Measurements from ENCODE around the gene CLIC3. TPM values are rescaled to one million over a fixed set of nuclear protein-coding genes. Genes with fewer than 3 reads are reported as not detected.

Gene CLIC3
- total RNA-seq, 2 experiments from 2014 or later, result not detected

- Histone ChIP-seq H3K4me2 (ENCODE audit: low read length) (no peak overlapping the region), H3K9me2 (ENCODE audit: insufficient read depth, low read length) (no peaks in the 10 kb centered on the region), H3K4me3 (ENCODE audit: low read depth, low read length, poor library complexity, severe bottlenecking) (no peak overlapping the region), H3K9me3 (ENCODE audit: low read length) (no peaks in the 10 kb centered on the region), H3K4me1 (ENCODE audit: insufficient read depth, low read length, poor library complexity, severe bottlenecking) (no peaks in the 10 kb centered on the region), H3K27ac (ENCODE audit: low read depth, low read length, poor library complexity, severe bottlenecking) (no peak overlapping the region), H3K79me2 (ENCODE audit: insufficient read depth, low read depth, low read length) (no peaks in the 10 kb centered on the region), H4K20me1 (ENCODE audit: insufficient read depth, low read length) (no peaks in the 10 kb centered on the region), H2AFZ (ENCODE audit: low read length) (no peak overlapping the region), H3K36me3 (ENCODE audit: insufficient read depth, low read length) (no peaks in the 10 kb centered on the region)
- ChIA-PET CTCF (ENCODE audit: unreplicated experiment) (interaction anchor here (0.6 kb wide), 1 partner anchor 22 kb away, joined by 5 read pairs; no protein-coding TSS in a partner anchor), POLR2A (no interaction called here)
- intact Hi-C loops (cut with micrococcal nuclease; ENCODE audit: unreplicated experiment), result no loop called here
- no peak for DNase-seq (ENCODE audit: low spot score)
- no TSS peak for BruUV-seq (replicated peaks)
- no peak for TF ChIP-seq CTCF (conservative IDR thresholded peaks at IDR 0.05; ENCODE audit: low read length)
- TF ChIP-seq EZH2phosphoT487 (IDR thresholded peaks at IDR 0.05; ENCODE audit: borderline replicate concordance, low read depth, low read length), result no peak
Measured at GRCh38 chr9:136977649-136978072, 18.7 kb downstream of the CLIC3 start.

GRCh38 chr9:136977223-136977622, 19.1 kb downstream of the CLIC3 start, which contains the start of gene PTGDS:
Gene PTGDS (plus strand): TSS chr9:136977504. CDS start chr9:136977579, 75 bp downstream.
- no peak within 1 kb of the TSS for H2AFZ ChIP-seq (ENCODE audit: low read length)
- BruUV-seq (replicated peaks), result no TSS peak
- no peak for TF ChIP-seq CTCF (conservative IDR thresholded peaks at IDR 0.05; ENCODE audit: low read length)
- no peak for TF ChIP-seq EZH2phosphoT487 (IDR thresholded peaks at IDR 0.05; ENCODE audit: borderline replicate concordance, low read depth, low read length)

GRCh38 chr9:136975644-136976043, 20.7 kb downstream of the CLIC3 start:
- no peaks in the 10 kb centered on the region for H3K9me2 ChIP-seq (ENCODE audit: insufficient read depth, low read length)
- TF ChIP-seq CTCF (conservative IDR thresholded peaks at IDR 0.05; ENCODE audit: low read length) (peak; percentile 59), EZH2phosphoT487 (IDR thresholded peaks at IDR 0.05; ENCODE audit: borderline replicate concordance, low read depth, low read length) (no peak)
- H3K9me3 ChIP-seq (ENCODE audit: low read length), result no peaks in the 10 kb centered on the region
- CTCF ChIA-PET (ENCODE audit: unreplicated experiment), result interaction anchor here (0.6 to 1.1 kb wide), 2 partner anchors 23 to 92 kb away, joined by 4 to 9 read pairs; no protein-coding TSS in a partner anchor
- no peaks in the 10 kb centered on the region for H4K20me1 ChIP-seq (ENCODE audit: insufficient read depth, low read length)
- no peak overlapping the region for H2AFZ ChIP-seq (ENCODE audit: low read length)
- no TSS peak for BruUV-seq (replicated peaks)
- DNase-seq (ENCODE audit: low spot score), result peak; percentile 28
- no peaks in the 10 kb centered on the region for H3K36me3 ChIP-seq (ENCODE audit: insufficient read depth, low read length)
- H3K4me3 ChIP-seq (ENCODE audit: low read depth, low read length, poor library complexity, severe bottlenecking), result no peak overlapping the region
- intact Hi-C loops (cut with micrococcal nuclease; ENCODE audit: unreplicated experiment), result no loop called here
- POLR2A ChIA-PET, result interaction anchor here (0.6 kb wide), 1 partner anchor 59 kb away, joined by 3 read pairs; no protein-coding TSS in a partner anchor
- no peak overlapping the region for H3K27ac ChIP-seq (ENCODE audit: low read depth, low read length, poor library complexity, severe bottlenecking)
- no peak overlapping the region for H3K4me2 ChIP-seq (ENCODE audit: low read length)
- H3K4me1 ChIP-seq (ENCODE audit: insufficient read depth, low read length, poor library complexity, severe bottlenecking), result no peaks in the 10 kb centered on the region
- H3K79me2 ChIP-seq (ENCODE audit: insufficient read depth, low read depth, low read length), result no peaks in the 10 kb centered on the region

More at GRCh38 chr9:136977223-136977622, 19.1 kb downstream of the CLIC3 start, which contains the start of gene PTGDS:
- no peak for DNase-seq (ENCODE audit: low spot score)
- no peaks in the 10 kb centered on the region for H3K4me1 ChIP-seq (ENCODE audit: insufficient read depth, low read length, poor library complexity, severe bottlenecking)
- ChIA-PET POLR2A (no interaction called here), CTCF (ENCODE audit: unreplicated experiment) (no interaction called here)
- no peak within 1 kb of the TSS for H3K27ac ChIP-seq (ENCODE audit: low read depth, low read length, poor library complexity, severe bottlenecking)
- H3K36me3 ChIP-seq (ENCODE audit: insufficient read depth, low read length), result no peaks in the 10 kb centered on the region
- H3K9me3 ChIP-seq (ENCODE audit: low read length), result no peaks in the 10 kb centered on the region
- intact Hi-C loops (cut with micrococcal nuclease; ENCODE audit: unreplicated experiment), result no loop called here
- H3K4me2 ChIP-seq (ENCODE audit: low read length), result no peak within 1 kb of the TSS
- no peaks in the 10 kb centered on the region for H3K9me2 ChIP-seq (ENCODE audit: insufficient read depth, low read length)
- no peaks in the 10 kb centered on the region for H3K79me2 ChIP-seq (ENCODE audit: insufficient read depth, low read depth, low read length)
- H3K4me3 ChIP-seq (ENCODE audit: low read depth, low read length, poor library complexity, severe bottlenecking), result no peak within 1 kb of the TSS
- H4K20me1 ChIP-seq (ENCODE audit: insufficient read depth, low read length), result no peaks in the 10 kb centered on the region
